Activated CD8-positive, alpha-beta memory T cell treated with anti-CD3 and anti-CD28 coated beads for 36 hours (primary cell): ENCODE data around the gene URB1. TPM values are rescaled to one million over a fixed set of nuclear protein-coding genes. Genes with fewer than 3 reads are reported as not detected.
"Not testable (repeated sequence)": the region's sequence is repeated elsewhere in the genome, so short reads cannot be mapped to it uniquely, and the experiment has no call there.

Experiments
- CTCF ChIA-PET: fragments of 350-600 bp; sonication (Branson Sonifier 250); formaldehyde crosslinking; loops from one replicate; lab custom pipeline; 2021; ENCODE audit warnings: antibody characterized with exemption; lab: Charles Lee
- POLR2A ChIA-PET: fragments of 350-600 bp; sonication (Branson Sonifier 250); formaldehyde crosslinking; loops from one replicate; lab custom pipeline; 2021; ENCODE audit warnings: antibody characterized with exemption; lab: Charles Lee
- total RNA-seq, 2 experiments: library from RNA; stranded (reverse); gene quantifications; one replicate each; pipeline ENCODE4 v1.2.3, GENCODE V29; 2021

URB1 gene
- total RNA-seq, 2 experiments from 2014 or later = 39.8 to 41.3 TPM

DNA sequence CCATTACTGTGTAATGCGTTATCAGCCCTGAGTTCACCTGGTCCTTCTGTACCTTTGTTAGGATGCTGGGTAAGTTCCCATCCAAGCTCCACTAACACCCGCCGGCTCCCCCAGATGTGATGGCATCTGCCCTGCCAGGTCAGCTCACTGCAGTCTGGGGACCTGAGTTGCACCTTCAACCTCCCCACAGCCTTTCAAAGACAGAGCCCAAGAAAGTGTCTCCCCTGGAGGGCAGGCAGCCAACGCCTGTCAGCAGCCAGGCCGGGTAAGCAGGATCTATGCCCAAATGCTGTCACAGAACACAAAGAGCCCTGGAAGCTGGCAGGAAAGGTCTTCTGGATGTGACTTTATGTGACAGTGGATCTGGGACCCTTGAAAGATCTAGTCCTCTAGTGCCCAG lies 80.5 kb downstream of the URB1 start:
- ChIA-PET POLR2A (no interaction called here), CTCF (no interaction called here)

GRCh38 chr21:32311621-32312020 lies 81.2 kb downstream of the URB1 start:
- ChIA-PET CTCF (no interaction called here), POLR2A (no interaction called here)

DNA sequence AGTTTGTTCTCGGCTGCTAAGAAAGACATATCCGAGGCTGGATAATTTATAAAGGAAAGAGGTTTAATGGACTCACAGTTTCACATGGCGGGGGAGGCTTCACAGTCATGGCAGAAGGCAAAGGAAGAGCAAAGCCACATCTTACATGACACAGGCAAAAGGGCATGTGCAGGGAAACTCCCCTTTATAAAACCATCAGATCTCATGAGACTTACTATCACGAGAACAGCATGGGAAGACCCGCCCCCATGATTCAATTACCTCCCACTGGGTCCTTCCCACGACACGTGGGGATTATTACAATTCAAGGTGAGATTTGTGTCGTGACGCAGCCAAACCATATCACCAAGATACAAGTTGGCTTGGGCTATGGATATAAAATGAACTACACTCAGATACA lies 81.8 kb downstream of the URB1 start:
- POLR2A ChIA-PET, CTCF ChIA-PET: not testable (repeated sequence)

DNA sequence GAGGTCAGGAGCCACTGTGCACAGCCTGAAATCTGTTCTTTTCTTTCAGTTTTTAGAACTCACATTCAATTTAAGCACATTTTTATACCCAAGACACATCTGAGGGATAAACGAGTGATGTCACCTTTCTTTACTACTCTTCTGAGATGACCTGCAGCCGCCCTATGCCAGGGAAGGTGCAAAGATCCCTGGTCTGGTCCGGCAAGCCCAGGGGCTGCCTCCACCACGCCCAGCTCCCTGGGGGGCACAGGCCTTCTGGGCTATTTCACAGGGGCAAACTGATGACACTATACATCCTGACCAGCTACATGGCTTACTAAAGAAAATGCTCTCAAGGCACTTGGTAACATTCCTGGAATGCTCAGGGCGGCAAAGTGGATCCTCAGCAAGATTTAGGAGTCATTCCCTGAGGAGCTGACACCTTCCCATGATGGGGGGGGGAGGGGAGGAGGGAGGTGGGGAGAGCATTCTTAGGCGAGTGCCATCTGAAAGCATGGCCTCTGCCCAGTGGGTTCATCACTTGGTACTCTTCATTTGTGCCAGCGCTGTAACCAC lies 82.8 kb downstream of the URB1 start:
- CTCF ChIA-PET = no interaction called here
- POLR2A ChIA-PET = no interaction called here

GRCh38 chr21:32308696-32309095 lies 84.1 kb downstream of the URB1 start:
- ChIA-PET POLR2A (no interaction called here), CTCF (interaction anchor here (0.9 kb wide), 1 partner anchor 29 kb away, joined by 3 read pairs; no protein-coding TSS in a partner anchor)

GRCh38 chr21:32307706-32308105 lies 85.1 kb downstream of the URB1 start:
- ChIA-PET CTCF (no interaction called here), POLR2A (interaction anchor here (0.7 kb wide), 1 partner anchor 21 kb away, joined by 4 read pairs; no protein-coding TSS in a partner anchor)

DNA sequence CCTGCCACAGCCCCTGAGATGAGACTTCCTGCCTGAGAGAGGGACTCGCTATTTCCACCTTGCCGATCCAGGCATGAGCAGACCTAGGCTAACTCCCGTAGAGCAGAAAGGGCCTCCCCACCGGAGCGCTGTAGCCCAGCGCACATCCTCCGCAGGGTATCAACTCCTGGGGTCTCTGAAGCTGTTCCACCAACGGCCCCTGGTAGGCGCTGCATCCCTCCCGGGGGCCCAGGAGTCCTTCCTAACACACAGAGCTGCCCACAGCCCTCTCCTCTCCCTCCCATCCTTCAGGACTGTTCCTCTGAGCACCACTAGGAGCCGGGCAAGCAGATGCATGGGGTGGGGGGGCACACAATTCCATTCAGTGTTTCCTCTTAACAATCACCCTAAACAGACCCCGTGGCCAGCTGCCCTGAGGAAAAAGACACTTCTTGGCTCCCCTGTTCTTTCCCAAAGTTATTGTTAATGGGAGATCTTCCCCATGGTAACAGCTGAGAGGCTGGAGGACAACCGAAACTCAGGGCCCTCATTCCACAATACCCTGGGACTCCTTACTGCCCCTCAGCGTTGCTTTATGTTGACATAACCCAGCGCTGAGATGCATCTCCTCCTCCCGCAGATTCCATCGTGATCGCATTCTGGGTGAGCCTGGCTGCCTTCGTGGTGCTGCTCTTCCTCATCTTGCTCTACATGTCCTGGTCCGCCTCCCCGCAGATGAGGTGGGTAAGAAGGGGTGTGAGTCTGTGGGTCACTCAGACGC lies 86.6 kb downstream of the URB1 start:
- CTCF ChIA-PET = interaction anchor here (1.0 kb wide), 1 partner anchor 48 kb away, joined by 3 read pairs; no protein-coding TSS in a partner anchor
- POLR2A ChIA-PET = no interaction called here

- ChIA-PET CTCF (no interaction called here), POLR2A (no interaction called here)
Observed at GRCh38 chr21:32304998-32305397, 87.8 kb downstream of the URB1 start.

DNA sequence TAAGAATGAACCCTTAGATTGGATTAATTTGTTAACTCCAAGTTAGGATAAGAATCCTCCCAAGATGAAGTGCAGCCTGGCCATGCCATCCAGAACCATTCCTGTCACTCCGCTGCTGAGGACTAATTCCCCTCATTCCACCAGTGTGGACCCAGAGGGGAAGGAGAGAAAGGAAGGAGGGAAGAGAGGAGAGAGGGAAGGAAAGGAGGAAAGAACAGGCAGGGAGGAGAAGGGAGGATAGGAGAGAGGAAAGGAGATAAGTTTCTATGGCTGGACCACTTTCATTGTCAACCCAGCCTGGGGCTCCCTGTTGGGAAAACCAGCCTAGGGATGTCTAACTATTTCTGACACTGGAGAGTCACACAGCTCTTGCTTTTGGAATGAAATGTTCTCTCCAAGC lies 89.4 kb downstream of the URB1 start:
- CTCF ChIA-PET = no interaction called here
- POLR2A ChIA-PET = no interaction called here

DNA sequence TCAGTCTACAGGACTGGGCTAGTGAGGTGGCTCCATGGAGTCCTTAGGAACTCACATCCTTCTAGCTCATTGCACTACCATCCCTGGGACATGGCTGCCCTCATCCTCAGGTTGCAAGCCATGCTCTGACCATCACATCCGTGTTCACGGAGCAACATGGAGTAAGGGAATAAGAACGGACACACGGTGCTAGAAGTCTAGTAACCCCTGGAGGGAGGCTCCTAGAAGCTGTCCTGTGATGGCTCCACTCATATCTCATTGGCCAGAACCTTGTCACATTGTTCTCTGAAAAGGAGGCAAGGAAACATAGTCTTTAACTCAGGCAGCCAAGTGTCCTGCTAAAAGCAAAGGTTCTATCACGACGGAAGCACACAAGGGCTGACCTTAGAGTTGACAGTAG lies 90.3 kb downstream of the URB1 start:
- CTCF ChIA-PET = no interaction called here
- POLR2A ChIA-PET = no interaction called here

DNA sequence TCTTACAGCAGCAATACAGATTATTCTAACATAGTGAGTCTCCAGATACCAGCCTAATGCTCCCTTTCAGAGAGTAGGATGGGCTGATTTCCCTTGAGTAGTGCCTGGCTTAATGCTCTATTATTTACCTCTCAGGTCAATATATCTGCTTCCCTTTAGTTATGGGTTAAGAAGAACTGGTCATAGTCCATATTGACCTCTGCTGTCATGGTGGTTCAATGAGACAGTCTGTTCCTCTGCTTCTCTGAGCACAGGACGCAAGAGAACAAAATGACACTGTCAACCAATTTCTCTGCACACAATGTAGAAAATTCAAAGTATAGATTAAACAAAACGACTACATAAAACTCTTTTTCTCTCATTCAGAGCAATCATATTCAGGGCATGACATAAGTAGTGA lies 91.2 kb downstream of the URB1 start:
- POLR2A ChIA-PET = no interaction called here
- CTCF ChIA-PET = no interaction called here

DNA sequence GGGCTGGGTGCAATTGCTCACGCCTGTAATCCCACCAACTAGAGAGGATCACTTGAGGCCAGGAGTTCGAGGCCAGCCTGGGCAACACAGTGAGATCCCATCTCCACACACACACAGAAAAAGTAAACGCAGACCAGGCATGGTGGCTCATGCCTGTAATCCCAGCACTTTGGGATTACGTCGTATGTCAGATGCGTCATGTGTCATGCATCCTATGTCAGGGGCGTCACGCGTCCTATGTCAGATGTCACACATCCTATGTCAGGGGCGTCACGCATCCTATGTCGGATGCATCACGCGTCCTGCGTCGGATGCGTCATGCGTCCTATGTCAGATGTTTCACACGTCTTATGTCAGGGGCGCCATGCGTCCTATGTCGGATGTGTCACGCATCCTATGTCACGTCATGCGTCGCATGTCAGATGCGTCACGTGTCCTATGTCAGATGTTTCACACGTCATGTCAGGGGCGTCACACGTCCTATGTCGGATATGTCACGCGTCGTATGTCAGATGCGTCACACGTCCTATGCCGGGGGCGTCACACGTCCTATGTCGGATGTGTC lies 92.6 kb downstream of the URB1 start:
- CTCF ChIA-PET = interaction anchor here (1.1 kb wide), 1 partner anchor 14 kb away, joined by 3 read pairs; no protein-coding TSS in a partner anchor
- POLR2A ChIA-PET = no interaction called here

- ChIA-PET CTCF (interaction anchor here (0.6 to 1.1 kb wide), 2 partner anchors 13 to 36 kb away, joined by 3 read pairs; no protein-coding TSS in a partner anchor), POLR2A (no interaction called here)
Observed at GRCh38 chr21:32299695-32300094, 93.1 kb downstream of the URB1 start.

DNA sequence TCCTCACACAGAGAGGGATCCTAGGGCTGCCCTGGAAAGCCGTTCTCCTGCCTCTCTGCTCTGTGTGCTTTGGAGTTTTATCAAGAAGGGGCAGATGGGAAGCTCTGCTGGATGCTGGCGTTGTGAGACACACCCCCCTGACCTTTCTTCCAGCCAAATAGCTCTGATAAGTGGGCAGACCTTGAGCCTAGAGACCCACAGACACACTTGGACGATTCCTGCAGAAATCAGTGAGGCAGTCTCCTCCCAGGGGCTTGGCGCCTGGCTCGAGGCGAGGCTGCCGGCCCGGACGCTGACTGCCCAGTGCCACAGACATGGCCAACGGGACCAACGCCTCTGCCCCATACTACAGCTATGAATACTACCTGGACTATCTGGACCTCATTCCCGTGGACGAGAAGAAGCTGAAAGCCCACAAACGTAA lies 94.1 kb downstream of the URB1 start, which contains the start of gene MRAP:
TSS of gene MRAP (plus strand) at position 198 of the 424 bp plus-strand sequence. CDS start at position 315, 117 bp downstream.
- CTCF ChIA-PET = no interaction called here
- POLR2A ChIA-PET = no interaction called here

- POLR2A ChIA-PET = no interaction called here
- CTCF ChIA-PET = no interaction called here
Observed at GRCh38 chr21:32298148-32298559, 94.7 kb downstream of the URB1 start.

DNA sequence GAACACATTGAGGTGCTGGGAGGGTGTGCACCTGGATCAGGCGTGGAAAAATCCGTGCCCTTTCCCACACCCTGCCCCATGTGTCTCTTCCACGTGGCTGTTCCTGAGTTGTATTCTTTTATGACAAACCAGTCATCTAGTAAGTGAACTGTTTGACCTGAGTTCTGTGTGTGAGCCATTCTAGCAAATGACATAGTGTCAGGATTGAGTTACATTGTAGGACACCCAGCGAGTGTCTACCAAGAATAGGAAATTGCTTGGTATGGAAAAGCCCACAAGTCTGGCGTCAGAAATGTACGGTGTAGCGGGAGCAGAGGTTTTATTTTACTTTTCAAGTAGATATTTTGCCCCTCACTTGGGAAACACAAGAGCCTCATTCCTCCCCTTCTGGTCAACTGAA lies 95.4 kb downstream of the URB1 start:
- POLR2A ChIA-PET = no interaction called here
- CTCF ChIA-PET = no interaction called here

DNA sequence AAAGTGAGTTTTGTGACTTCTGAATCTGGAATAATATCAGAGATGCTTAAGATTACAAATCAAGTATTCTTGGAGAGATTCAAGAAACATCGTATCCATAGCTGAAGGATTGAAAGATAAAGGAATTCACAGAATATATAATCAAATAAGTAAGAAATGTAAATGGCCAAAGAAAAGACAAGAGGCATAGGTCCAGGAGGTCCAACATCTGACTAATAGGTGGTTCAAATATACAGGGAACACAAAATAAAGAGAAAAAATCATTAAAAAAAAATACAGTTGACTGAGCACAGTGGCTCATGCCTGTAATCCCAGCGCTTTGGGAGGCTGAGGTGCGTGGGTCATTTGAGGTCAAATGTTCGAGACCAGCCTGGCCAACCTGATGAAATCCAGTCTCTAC lies 107.3 kb downstream of the URB1 start:
- CTCF ChIA-PET = no interaction called here
- POLR2A ChIA-PET = interaction anchor here (0.7 kb wide), 1 partner anchor 1152 kb away, joined by 8 read pairs; no protein-coding TSS in a partner anchor

- POLR2A ChIA-PET = no interaction called here
- CTCF ChIA-PET = no interaction called here
Observed at GRCh38 chr21:32282992-32283391, 109.8 kb downstream of the URB1 start.

DNA sequence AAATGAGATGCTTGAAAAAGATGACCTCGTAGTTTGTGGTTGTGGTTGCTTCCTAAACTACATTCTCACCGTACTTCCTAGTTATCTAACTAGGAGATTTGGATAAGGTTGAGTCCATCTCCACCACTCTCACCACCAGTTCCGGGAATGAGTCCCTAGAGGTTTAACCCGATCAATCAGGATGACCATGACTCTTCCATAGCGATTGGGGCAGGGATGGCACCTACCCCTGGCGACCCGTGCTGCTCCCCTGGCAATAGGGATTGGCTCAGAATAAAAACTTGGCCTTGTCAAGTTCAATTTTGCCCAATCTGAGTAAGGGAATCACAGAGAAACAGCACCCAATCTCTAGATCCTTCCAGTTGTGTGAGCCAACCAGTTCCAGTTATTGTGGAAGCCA lies 111.3 kb downstream of the URB1 start:
- CTCF ChIA-PET = no interaction called here
- POLR2A ChIA-PET = no interaction called here

DNA sequence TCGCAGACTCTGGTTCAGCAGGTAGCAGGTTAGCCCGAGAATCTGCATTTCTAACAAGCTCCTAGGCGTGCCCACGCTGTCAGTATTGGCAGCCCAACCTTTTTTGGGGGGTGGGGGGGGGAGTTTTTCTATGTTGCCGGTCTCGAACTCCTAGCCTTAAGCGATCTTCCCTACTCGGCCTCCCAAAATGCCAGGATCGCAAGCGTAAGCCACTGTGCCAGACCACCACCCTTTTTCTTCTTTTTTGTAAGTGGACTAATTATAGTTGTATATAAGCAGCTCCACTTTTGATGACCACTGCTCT lies 113.5 kb downstream of the URB1 start:
- ChIA-PET CTCF (interaction anchor here (1.1 kb wide), 1 partner anchor 29 kb away, joined by 3 read pairs; no protein-coding TSS in a partner anchor), POLR2A (interaction anchor here (0.7 to 1.0 kb wide), 4 partner anchors 10 to 483 kb away, joined by 3 to 6 read pairs (median 3); no protein-coding TSS in a partner anchor)
